Neural cell (in vitro differentiated cells): Measurements from ENCODE around the gene BAIAP2L1.

Source experiments
- CTCF ChIP-seq: fragments of 450-650 bp; IDR thresholded peaks from 2 replicates; pipeline ENCODE4 v1.5.1; 2014; ENCODE audit warnings: antibody characterized with exemption, mild to moderate bottlenecking, moderate library complexity; ENCODE audit not compliant: poor library complexity, severe bottlenecking
- EZH2 ChIP-seq: fragments of 200-600, 300-800 bp; shearing (Covaris generic), sonication (generic); IDR thresholded peaks from 2 replicates; pipeline ENCODE4 v1.6.1; 2014; ENCODE audit warnings: antibody characterized with exemption, low read length, borderline replicate concordance, mild to moderate bottlenecking; ENCODE audit not compliant: insufficient read depth, poor library complexity, severe bottlenecking
- REST ChIP-seq: IDR thresholded peaks from 2 replicates; pipeline ENCODE4 v1.6.1; 2012; ENCODE audit warnings: borderline replicate concordance

- TF ChIP-seq CTCF (no peak), EZH2 (no peak), REST (no peak)
These were observed 77.1 kb downstream of the BAIAP2L1 start for GRCh38 chr7:98323597-98324322.
